PC-9 (cell line): ENCODE results near the gene ADARB2.

ENCODE experiments used
- CTCF ChIP-seq: fragments of 200-600 bp; sonication (generic); conservative IDR thresholded peaks from 2 replicates; pipeline ENCODE4 v1.6.1; 2017; ENCODE audit warnings: mixed run types, antibody characterized with exemption, mild to moderate bottlenecking, moderate library complexity
- EZH2 ChIP-seq: fragments of 200-600 bp; sonication (generic); IDR thresholded peaks from 2 replicates; pipeline ENCODE4 v1.8.0; 2017; ENCODE audit warnings: antibody characterized with exemption, low read depth

- TF ChIP-seq CTCF (no peak), EZH2 (no peak)
Measured at GRCh38 chr10:1549591-1550290, 187.6 kb downstream of the ADARB2 start.
